Gastroesophageal sphincter (tissue), 4 donors: ENCODE data around the gene C13orf42. TPM values are rescaled to one million over a fixed set of nuclear protein-coding genes. Genes with fewer than 3 reads are reported as not detected.

ENCODE experiments used
- ATAC-seq: fragments of 150-250 bp; one replicate; pipeline ENCODE4 v1.9.1; 2016; ENCODE audit warnings: mild to moderate bottlenecking, moderate library complexity
- H3K27ac ChIP-seq, 4 donors: fragments of 200-600 bp; sonication (generic) in 3 of 4; 1 replicate in 3 of 4; 2 replicates in 1 of 4; pipeline ENCODE4 v1.5.1; 2016 to 2019
- H3K27me3 ChIP-seq: fragments of 200-600 bp; sonication (generic); one replicate; pipeline ENCODE4 v1.5.1; 2019
- H3K36me3 ChIP-seq, 2 donors: fragments of 200-600 bp; sonication (generic); one replicate each; pipeline ENCODE4 v1.5.1; 2019; ENCODE audit warnings: control low read depth in 1 of 2
- H3K4me1 ChIP-seq, 3 donors: fragments of 200-600 bp; sonication (generic); 1 replicate in 2 of 3; 2 replicates in 1 of 3; pipeline ENCODE4 v1.5.1; 2016 to 2019; ENCODE audit warnings: control low read depth in 2 of 3
- H3K4me3 ChIP-seq, 2 donors: fragments of 200-600 bp; sonication (generic); one replicate each; pipeline ENCODE4 v1.5.1; 2019; ENCODE audit warnings: mild to moderate bottlenecking in 1 of 2, moderate library complexity in 1 of 2
- H3K9me3 ChIP-seq, 3 donors: fragments of 200-600 bp; sonication (generic); one replicate each; pipeline ENCODE4 v1.5.1; 2017 to 2019; ENCODE audit warnings: control low read depth in 2 of 3
- CTCF ChIP-seq, 4 experiments: fragments of 200-600 bp in 2 of 4; fragments of 450-650 bp in 2 of 4; sonication (generic) in 1 of 4; IDR thresholded peaks; one replicate each; pipeline ENCODE4 v1.5.1; 2017 to 2019; ENCODE audit warnings: antibody characterized with exemption in 4 of 4, mild to moderate bottlenecking in 2 of 4, moderate library complexity in 2 of 4
- EP300 ChIP-seq: sonication (generic); formaldehyde crosslinking; IDR thresholded peaks from one replicate; pipeline ENCODE4 v1.6.1; 2017; ENCODE audit warnings: antibody characterized with exemption, mild to moderate bottlenecking
- POLR2A ChIP-seq, 2 donors: fragments of 450-650 bp; IDR thresholded peaks; one replicate each; pipeline ENCODE4 v1.6.1; 2017; ENCODE audit warnings: antibody characterized with exemption in 2 of 2, mild to moderate bottlenecking in 2 of 2, moderate library complexity in 1 of 2
- POLR2AphosphoS5 ChIP-seq: sonication (generic); formaldehyde crosslinking; IDR thresholded peaks from one replicate; pipeline ENCODE4 v1.6.1; 2017; ENCODE audit warnings: antibody characterized with exemption
- WGBS, 2 donors: methylation state at CpG; one replicate each; pipeline ENCODE4 v1.1.5; 2018; ENCODE audit warnings: low coverage in 1 of 2; 5-methylcytosine and 5-hydroxymethylcytosine counted together
- total RNA-seq, 4 donors: library from RNA; depleted of rRNA; stranded (reverse); fragments of >200 nt; gene quantifications; one replicate each; pipeline ENCODE4 v1.1.0, GENCODE V29; 2016

The C13orf42 gene
- total RNA-seq, 4 donors from 2014 or later: 0.46 TPM; not detected in 3

DNA sequence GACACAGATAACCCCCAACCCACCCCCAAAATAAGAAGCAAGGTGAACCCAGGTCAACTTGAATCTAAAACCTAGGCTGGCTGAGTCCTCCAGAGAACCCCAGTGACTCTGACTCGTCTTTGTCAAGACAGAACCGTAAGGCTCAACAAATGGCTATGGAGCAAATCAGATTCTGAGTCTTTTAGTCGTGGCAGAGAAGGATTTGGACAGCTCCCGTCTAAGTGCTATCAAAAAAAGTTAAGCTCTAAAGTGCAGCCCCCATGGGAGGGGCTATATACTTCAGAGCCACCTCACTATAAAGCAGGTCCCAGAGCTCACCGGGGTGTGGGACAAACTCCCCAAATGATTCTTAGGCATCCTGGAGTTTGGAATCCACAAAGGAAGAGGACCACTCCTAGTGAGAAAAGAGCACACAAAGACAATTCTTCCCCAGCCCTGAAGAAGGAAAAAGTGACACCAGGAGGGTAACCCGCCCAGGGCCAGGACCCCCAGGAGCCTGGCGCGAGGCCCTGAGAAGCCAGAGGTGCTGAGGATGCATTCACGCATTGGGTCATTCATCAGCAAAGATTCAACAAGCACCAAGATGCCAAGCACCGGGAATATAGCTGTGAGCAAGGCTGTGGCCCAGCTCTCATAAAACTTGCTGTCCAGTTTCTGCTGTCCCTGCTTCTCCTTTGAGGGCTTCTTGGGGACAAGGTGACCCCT is 25.4 kb upstream of the C13orf42 start:
- Histone ChIP-seq H3K27me3 (no peaks in the 10 kb centered on the region), H3K9me3 (no peaks in the 10 kb centered on the region), H3K27ac (no peak overlapping the region), H3K36me3 (no peaks in the 10 kb centered on the region), H3K4me1 (no peaks in the 10 kb centered on the region), H3K4me3 (no peak overlapping the region)
- no peak for ATAC-seq
- WGBS, 2 donors: 40 to 65% methylated on average over 6 to 7 of the region's 10 CpGs
- TF ChIP-seq CTCF (IDR thresholded peaks at IDR 0.05) (no peak), POLR2A (IDR thresholded peaks at IDR 0.05) (no peak), POLR2AphosphoS5 (no peak), EP300 (no peak)

GRCh38 chr13:51134763-51135365 is 23.8 kb upstream of the C13orf42 start:
- WGBS, 2 donors: no CpG with 5 or more reads among the region's 8 CpGs
- Histone ChIP-seq H3K4me3 (no peak overlapping the region), H3K9me3 (no peaks in the 10 kb centered on the region), H3K27ac (no peak overlapping the region), H3K27me3 (no peaks in the 10 kb centered on the region), H3K36me3 (no peaks in the 10 kb centered on the region), H3K4me1 (no peaks in the 10 kb centered on the region)
- ATAC-seq: no peak
- TF ChIP-seq POLR2A (IDR thresholded peaks at IDR 0.05) (no peak), EP300 (no peak), POLR2AphosphoS5 (no peak), CTCF (IDR thresholded peaks at IDR 0.05) (no peak)

DNA sequence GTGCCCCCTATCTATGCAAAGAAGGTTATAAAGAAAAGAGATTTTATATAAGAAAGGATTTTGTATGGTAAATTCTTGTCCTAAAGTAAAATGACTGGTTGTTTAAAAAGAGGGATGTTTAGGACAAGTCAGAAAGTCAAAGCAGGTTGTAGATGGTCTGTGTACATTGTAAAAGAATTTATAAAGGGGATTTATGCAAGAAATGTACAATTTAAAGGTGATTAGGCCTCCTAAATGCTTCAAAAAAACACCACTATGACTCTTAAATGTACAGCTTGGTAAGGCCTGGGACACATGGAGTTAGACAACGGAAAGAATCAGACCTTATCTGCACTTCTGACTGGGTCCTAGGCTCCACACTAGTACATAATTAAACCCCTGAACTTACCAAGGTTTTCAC is 19.3 kb upstream of the C13orf42 start:
- WGBS, 2 donors: 95 to 100% methylated on average over 1 of the region's 1 CpG

GRCh38 chr13:51125495-51126226 is 14.6 kb upstream of the C13orf42 start:
- ATAC-seq: no peak
- Histone ChIP-seq H3K9me3 (no peaks in the 10 kb centered on the region), H3K27ac (no peak overlapping the region), H3K36me3 (no peaks in the 10 kb centered on the region), H3K27me3 (peaks cover 9% of the 10 kb centered on the region), H3K4me1 (no peaks in the 10 kb centered on the region), H3K4me3 (no peak overlapping the region)
- WGBS, 2 donors: 26 to 29% methylated on average over 5 to 7 of the region's 7 CpGs
- TF ChIP-seq CTCF (IDR thresholded peaks at IDR 0.05) (peak; percentile 34 to 69 (median 54)), POLR2AphosphoS5 (no peak)

More for the DNA sequence above, 19.3 kb upstream of the C13orf42 start:
- no peak for ATAC-seq
- H3K4me1 ChIP-seq: no peaks in the 10 kb centered on the region
- H3K4me3 ChIP-seq: no peak overlapping the region
- no peaks in the 10 kb centered on the region for H3K9me3 ChIP-seq
- TF ChIP-seq POLR2AphosphoS5: no peak
- H3K27me3 ChIP-seq: no peaks in the 10 kb centered on the region
- no peaks in the 10 kb centered on the region for H3K36me3 ChIP-seq
- no peak overlapping the region for H3K27ac ChIP-seq

DNA sequence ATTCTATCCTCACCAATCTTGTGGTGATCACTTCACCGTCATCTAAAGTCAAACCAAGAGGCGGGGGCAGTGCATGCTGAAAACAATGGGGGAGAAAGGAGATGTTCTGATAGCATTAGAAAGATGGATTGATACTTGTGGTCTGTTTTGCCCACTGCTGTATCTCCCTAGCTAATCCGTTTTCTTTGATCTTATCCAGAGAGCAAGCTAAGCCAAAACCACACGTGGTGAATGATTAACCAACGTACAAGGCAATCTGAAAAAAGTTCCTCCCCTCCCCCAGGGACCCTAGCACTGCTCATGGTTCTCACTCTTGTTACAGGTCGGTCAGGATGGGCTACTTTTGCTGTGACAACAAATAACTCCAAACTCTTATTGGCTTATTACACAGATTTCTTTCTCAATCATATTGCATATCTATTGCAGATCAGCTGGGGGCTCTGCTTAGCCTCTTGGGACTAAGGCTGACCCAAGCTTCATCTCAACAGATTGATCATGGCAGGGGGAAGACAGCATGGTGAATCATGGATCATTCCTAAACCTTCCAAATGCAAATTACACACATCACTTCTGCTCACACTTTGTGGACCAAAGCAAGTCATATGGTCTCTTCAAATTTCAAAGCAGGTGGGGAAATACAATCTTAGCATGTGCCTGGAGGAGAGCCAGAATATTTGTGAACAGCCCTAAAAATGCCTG is 11.9 kb upstream of the C13orf42 start:
- ATAC-seq: no peak
- H3K4me3 ChIP-seq: no peak overlapping the region
- H3K27me3 ChIP-seq: peaks cover 11% of the 10 kb centered on the region
- H3K9me3 ChIP-seq: peaks cover 0 to 4% (median 0%) of the 10 kb centered on the region in 3 donors
- WGBS, 2 donors: 45 to 57% methylated on average over 6 of the region's 6 CpGs
- TF ChIP-seq CTCF (IDR thresholded peaks at IDR 0.05): no peak
- no peak for TF ChIP-seq EP300
- no peak for TF ChIP-seq POLR2A (IDR thresholded peaks at IDR 0.05)
- no peak for TF ChIP-seq POLR2AphosphoS5
- no peaks in the 10 kb centered on the region for H3K4me1 ChIP-seq
- no peaks in the 10 kb centered on the region for H3K36me3 ChIP-seq
- H3K27ac ChIP-seq: no peak overlapping the region
